ENCODE data around the gene AIMP2.
"Not testable (repeated sequence)": the region's sequence is repeated elsewhere in the genome, so short reads cannot be mapped to it uniquely, and the experiment has no call there.

AIMP2 gene

GRCh38 chr7:6010370-6010769 is 1.3 kb downstream of the AIMP2 start:
- H4K5ac ChIP-seq (ENCODE audit: low read length); H2BK120ac ChIP-seq (ENCODE audit: low read depth, low read length); H3K4ac ChIP-seq (ENCODE audit: low read depth, low read length); DNase-seq; H3K23ac ChIP-seq (ENCODE audit: low read length); H3K27me3 ChIP-seq (ENCODE audit: insufficient read depth, low read length, poor library complexity); H3K18ac ChIP-seq (ENCODE audit: low read length); H2BK15ac ChIP-seq (replicated peaks; ENCODE audit: low read depth); H3K27ac ChIP-seq (ENCODE audit: low read depth, low read length); H3K4me1 ChIP-seq (ENCODE audit: control insufficient read depth, low read depth, low read length); H3K4me3 ChIP-seq (ENCODE audit: low read length); H2BK5ac ChIP-seq (ENCODE audit: low read length); H4K8ac ChIP-seq (ENCODE audit: low read depth, low read length); H2AK5ac ChIP-seq (ENCODE audit: low read length); H3K79me1 ChIP-seq (ENCODE audit: low read length); H3K36me3 ChIP-seq (ENCODE audit: control insufficient read depth, insufficient read depth, low read length): not testable (repeated sequence)
- Histone ChIP-seq H3K9ac (ENCODE audit: low read length) (peak overlapping the region; percentile 71), H3K79me2 (ENCODE audit: control insufficient read depth, insufficient read depth, low read length) (peaks cover 31% of the 10 kb centered on the region), H3K56ac (ENCODE audit: low read length) (peak overlapping the region; percentile 67), H3K4me2 (ENCODE audit: low read length) (peak overlapping the region; percentile 42)
- WGBS (ENCODE audit: extremely low coverage, insufficient coverage, low lambda C conversion rate) = no CpG with 5 or more reads among the region's 8 CpGs

GRCh38 chr7:6011541-6011940 is 2.5 kb downstream of the AIMP2 start:
- Histone ChIP-seq H3K18ac (ENCODE audit: low read length) (no peak overlapping the region), H2BK5ac (ENCODE audit: low read length) (no peak overlapping the region), H3K4me2 (ENCODE audit: low read length) (no peak overlapping the region), H4K5ac (ENCODE audit: low read length) (no peak overlapping the region), H3K56ac (ENCODE audit: low read length) (no peak overlapping the region), H3K4me3 (ENCODE audit: low read length) (no peak overlapping the region), H3K4ac (ENCODE audit: low read depth, low read length) (no peak overlapping the region), H3K23ac (ENCODE audit: low read length) (no peak overlapping the region), H3K27ac (ENCODE audit: low read depth, low read length) (no peak overlapping the region), H3K9ac (ENCODE audit: low read length) (no peak overlapping the region), H3K79me2 (ENCODE audit: control insufficient read depth, insufficient read depth, low read length) (peaks cover 31% of the 10 kb centered on the region), H3K27me3 (ENCODE audit: insufficient read depth, low read length, poor library complexity) (no peaks in the 10 kb centered on the region), H2BK120ac (ENCODE audit: low read depth, low read length) (no peak overlapping the region), H3K36me3 (ENCODE audit: control insufficient read depth, insufficient read depth, low read length) (peaks cover 7% of the 10 kb centered on the region), H3K79me1 (ENCODE audit: low read length) (peaks cover 4% of the 10 kb centered on the region), H3K4me1 (ENCODE audit: control insufficient read depth, low read depth, low read length) (no peaks in the 10 kb centered on the region), H2BK15ac (replicated peaks; ENCODE audit: low read depth) (no peak overlapping the region), H4K8ac (ENCODE audit: low read depth, low read length) (no peak overlapping the region), H2AK5ac (ENCODE audit: low read length) (no peak overlapping the region)
- no CpG with 5 or more reads among the region's 2 CpGs for WGBS (ENCODE audit: extremely low coverage, insufficient coverage, low lambda C conversion rate)
- DNase-seq = no peak

- Histone ChIP-seq H3K56ac (ENCODE audit: low read length) (peak overlapping the region; percentile 34), H3K79me2 (ENCODE audit: control insufficient read depth, insufficient read depth, low read length) (peaks cover 31% of the 10 kb centered on the region), H3K79me1 (ENCODE audit: low read length) (peaks cover 4% of the 10 kb centered on the region), H2BK15ac (replicated peaks; ENCODE audit: low read depth) (no peak overlapping the region), H3K4ac (ENCODE audit: low read depth, low read length) (no peak overlapping the region), H2BK120ac (ENCODE audit: low read depth, low read length) (no peak overlapping the region), H3K27me3 (ENCODE audit: insufficient read depth, low read length, poor library complexity) (no peaks in the 10 kb centered on the region), H3K4me1 (ENCODE audit: control insufficient read depth, low read depth, low read length) (no peaks in the 10 kb centered on the region), H3K27ac (ENCODE audit: low read depth, low read length) (no peak overlapping the region), H3K36me3 (ENCODE audit: control insufficient read depth, insufficient read depth, low read length) (peaks cover 12% of the 10 kb centered on the region), H3K9ac (ENCODE audit: low read length) (no peak overlapping the region), H3K23ac (ENCODE audit: low read length) (no peak overlapping the region), H2AK5ac (ENCODE audit: low read length) (no peak overlapping the region), H3K4me3 (ENCODE audit: low read length) (no peak overlapping the region), H4K5ac (ENCODE audit: low read length) (no peak overlapping the region), H2BK5ac (ENCODE audit: low read length) (no peak overlapping the region), H4K8ac (ENCODE audit: low read depth, low read length) (no peak overlapping the region), H3K4me2 (ENCODE audit: low read length) (no peak overlapping the region), H3K18ac (ENCODE audit: low read length) (no peak overlapping the region)
- no peak for DNase-seq
- WGBS (ENCODE audit: extremely low coverage, insufficient coverage, low lambda C conversion rate) = no CpG with 5 or more reads among the region's 14 CpGs
Observed at GRCh38 chr7:6012355-6013104, 3.5 kb downstream of the AIMP2 start.

GRCh38 chr7:6015917-6016652 is 7.0 kb downstream of the AIMP2 start:
- H4K8ac ChIP-seq (ENCODE audit: low read depth, low read length) = no peak overlapping the region
- no peaks in the 10 kb centered on the region for H3K4me1 ChIP-seq (ENCODE audit: control insufficient read depth, low read depth, low read length)
- H3K4ac ChIP-seq (ENCODE audit: low read depth, low read length) = no peak overlapping the region
- H2BK120ac ChIP-seq (ENCODE audit: low read depth, low read length) = no peak overlapping the region
- no peak overlapping the region for H3K27ac ChIP-seq (ENCODE audit: low read depth, low read length)
- H2BK15ac ChIP-seq (replicated peaks; ENCODE audit: low read depth) = no peak overlapping the region
- no peak overlapping the region for H2BK5ac ChIP-seq (ENCODE audit: low read length)
- no CpG with 5 or more reads among the region's 8 CpGs for WGBS (ENCODE audit: extremely low coverage, insufficient coverage, low lambda C conversion rate)
- H3K18ac ChIP-seq (ENCODE audit: low read length) = no peak overlapping the region
- no peak overlapping the region for H3K23ac ChIP-seq (ENCODE audit: low read length)
- peaks cover 20% of the 10 kb centered on the region for H3K79me2 ChIP-seq (ENCODE audit: control insufficient read depth, insufficient read depth, low read length)
- peak; percentile 26 for DNase-seq
- no peak overlapping the region for H2AK5ac ChIP-seq (ENCODE audit: low read length)
- no peak overlapping the region for H3K4me3 ChIP-seq (ENCODE audit: low read length)
- no peak overlapping the region for H3K4me2 ChIP-seq (ENCODE audit: low read length)
- H3K9ac ChIP-seq (ENCODE audit: low read length) = no peak overlapping the region
- H3K79me1 ChIP-seq (ENCODE audit: low read length) = peaks cover 6% of the 10 kb centered on the region
- H3K56ac ChIP-seq (ENCODE audit: low read length) = no peak overlapping the region
- peaks cover 12% of the 10 kb centered on the region for H3K36me3 ChIP-seq (ENCODE audit: control insufficient read depth, insufficient read depth, low read length)
- no peak overlapping the region for H4K5ac ChIP-seq (ENCODE audit: low read length)
- H3K27me3 ChIP-seq (ENCODE audit: insufficient read depth, low read length, poor library complexity) = no peaks in the 10 kb centered on the region

- no peak for DNase-seq
- H3K56ac ChIP-seq (ENCODE audit: low read length) = no peak overlapping the region
- no peak overlapping the region for H3K18ac ChIP-seq (ENCODE audit: low read length)
Observed at GRCh38 chr7:6016653-6016966, 7.5 kb downstream of the AIMP2 start.

More at GRCh38 chr7:6016653-6016966, 7.5 kb downstream of the AIMP2 start:
- H3K79me1 ChIP-seq (ENCODE audit: low read length) = peaks cover 6% of the 10 kb centered on the region
- H3K4me3 ChIP-seq (ENCODE audit: low read length) = no peak overlapping the region
- H2BK5ac ChIP-seq (ENCODE audit: low read length) = no peak overlapping the region
- no peak overlapping the region for H2BK15ac ChIP-seq (replicated peaks; ENCODE audit: low read depth)
- H3K27ac ChIP-seq (ENCODE audit: low read depth, low read length) = no peak overlapping the region
- no peak overlapping the region for H3K23ac ChIP-seq (ENCODE audit: low read length)
- H3K9ac ChIP-seq (ENCODE audit: low read length) = no peak overlapping the region
- no peak overlapping the region for H4K8ac ChIP-seq (ENCODE audit: low read depth, low read length)
- no CpG with 5 or more reads among the region's 8 CpGs for WGBS (ENCODE audit: extremely low coverage, insufficient coverage, low lambda C conversion rate)
- no peaks in the 10 kb centered on the region for H3K4me1 ChIP-seq (ENCODE audit: control insufficient read depth, low read depth, low read length)
- H3K27me3 ChIP-seq (ENCODE audit: insufficient read depth, low read length, poor library complexity) = no peaks in the 10 kb centered on the region
- peaks cover 15% of the 10 kb centered on the region for H3K79me2 ChIP-seq (ENCODE audit: control insufficient read depth, insufficient read depth, low read length)
- no peak overlapping the region for H4K5ac ChIP-seq (ENCODE audit: low read length)
- no peak overlapping the region for H2BK120ac ChIP-seq (ENCODE audit: low read depth, low read length)
- H3K4ac ChIP-seq (ENCODE audit: low read depth, low read length) = no peak overlapping the region
- no peak overlapping the region for H3K4me2 ChIP-seq (ENCODE audit: low read length)
- H3K36me3 ChIP-seq (ENCODE audit: control insufficient read depth, insufficient read depth, low read length) = peaks cover 12% of the 10 kb centered on the region
- H2AK5ac ChIP-seq (ENCODE audit: low read length) = no peak overlapping the region
